HG02642 (cell line): ENCODE data around the gene COMMD1.
"Not testable (repeated sequence)": the region's sequence is repeated elsewhere in the genome, so short reads cannot be mapped to it uniquely, and the experiment has no call there.

Experiments
- ATAC-seq: cut with Tn5 transposase; IDR thresholded peaks from one replicate; pipeline ENCODE4 v1.9.1; 2021; ENCODE audit warnings: mild to moderate bottlenecking; ENCODE audit not compliant: unreplicated experiment, poor library complexity

The COMMD1 gene

DNA sequence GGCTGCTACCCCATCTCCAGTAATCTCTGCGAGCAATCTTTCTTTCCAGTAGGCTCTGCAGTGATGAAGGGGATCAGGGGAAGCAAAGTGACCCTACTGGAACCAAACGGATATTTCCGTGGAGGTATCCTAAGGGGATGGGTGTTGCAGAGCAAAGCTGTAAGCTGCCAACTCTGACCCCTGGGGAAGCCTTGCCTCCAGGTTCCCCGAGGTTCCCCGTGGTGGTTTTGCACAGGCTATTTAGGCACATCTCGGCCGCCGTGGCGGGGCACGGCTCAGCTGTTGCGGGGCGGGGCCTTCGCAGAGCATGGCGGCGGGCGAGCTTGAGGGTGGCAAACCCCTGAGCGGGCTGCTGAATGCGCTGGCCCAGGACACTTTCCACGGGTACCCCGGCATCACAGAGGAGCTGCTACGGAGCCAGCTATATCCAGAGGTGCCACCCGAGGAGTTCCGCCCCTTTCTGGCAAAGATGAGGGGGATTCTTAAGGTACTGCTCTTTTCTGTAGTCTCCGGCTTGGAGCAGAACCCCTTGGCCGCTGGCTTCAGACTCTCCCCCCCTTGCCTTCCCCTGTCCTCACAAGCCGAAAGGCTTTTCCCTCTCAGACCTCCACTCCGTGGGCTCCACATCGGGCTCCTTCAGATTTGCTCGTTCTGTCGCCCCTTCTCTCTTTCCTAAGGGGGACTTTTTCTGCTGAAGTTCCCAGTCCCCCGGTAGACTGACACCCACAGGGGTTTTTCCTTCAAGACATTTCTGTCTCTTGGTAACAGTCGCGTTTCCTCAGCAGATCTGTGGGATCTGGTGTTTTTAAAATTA, at the start of gene COMMD1:
Gene COMMD1, plus strand, starts transcription at position 303 of the 814 bp plus-strand sequence. Its CDS starts 5 bp downstream, at position 308.
- peak; percentile 99 for ATAC-seq

DNA sequence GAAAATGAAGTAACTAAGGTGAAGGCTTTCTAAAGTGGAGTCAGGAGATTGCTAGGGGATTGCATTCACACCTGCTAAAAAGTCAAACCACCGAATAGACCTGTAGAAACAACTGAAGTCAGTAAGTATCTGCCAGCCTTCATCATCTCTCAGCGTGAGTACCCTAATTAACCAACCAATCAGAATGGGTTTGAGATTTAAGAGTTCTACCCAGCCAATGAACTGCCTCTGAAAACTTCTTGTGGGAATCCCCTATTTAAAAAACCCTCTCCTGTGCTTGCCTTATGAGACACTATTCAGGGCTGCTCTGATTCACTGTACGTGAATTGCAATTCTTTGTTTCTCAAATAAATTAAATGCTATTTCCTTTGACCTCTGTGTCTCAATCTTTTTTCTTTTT, 48.2 kb upstream of the COMMD1 start:
- ATAC-seq = no peak

DNA sequence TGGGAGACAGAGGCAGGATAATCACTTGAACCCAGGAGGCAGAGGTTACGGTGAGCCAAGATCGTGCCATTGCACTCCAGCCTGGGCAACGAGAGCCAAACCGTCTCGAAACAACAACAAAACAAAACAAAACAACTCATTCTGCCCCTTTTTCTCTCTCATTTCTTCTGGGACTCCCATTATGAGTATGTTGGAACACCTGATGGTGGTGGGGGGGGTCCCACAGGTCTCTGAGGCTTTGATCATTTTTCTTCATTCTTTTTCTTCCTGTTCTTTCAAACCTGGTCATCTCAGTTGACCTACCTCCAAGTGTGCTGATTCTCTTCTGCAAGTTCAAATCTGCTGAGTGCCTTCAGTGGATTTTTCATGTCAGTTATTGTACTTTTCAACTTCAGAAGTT, 43.4 kb upstream of the COMMD1 start:
- ATAC-seq = no peak

DNA sequence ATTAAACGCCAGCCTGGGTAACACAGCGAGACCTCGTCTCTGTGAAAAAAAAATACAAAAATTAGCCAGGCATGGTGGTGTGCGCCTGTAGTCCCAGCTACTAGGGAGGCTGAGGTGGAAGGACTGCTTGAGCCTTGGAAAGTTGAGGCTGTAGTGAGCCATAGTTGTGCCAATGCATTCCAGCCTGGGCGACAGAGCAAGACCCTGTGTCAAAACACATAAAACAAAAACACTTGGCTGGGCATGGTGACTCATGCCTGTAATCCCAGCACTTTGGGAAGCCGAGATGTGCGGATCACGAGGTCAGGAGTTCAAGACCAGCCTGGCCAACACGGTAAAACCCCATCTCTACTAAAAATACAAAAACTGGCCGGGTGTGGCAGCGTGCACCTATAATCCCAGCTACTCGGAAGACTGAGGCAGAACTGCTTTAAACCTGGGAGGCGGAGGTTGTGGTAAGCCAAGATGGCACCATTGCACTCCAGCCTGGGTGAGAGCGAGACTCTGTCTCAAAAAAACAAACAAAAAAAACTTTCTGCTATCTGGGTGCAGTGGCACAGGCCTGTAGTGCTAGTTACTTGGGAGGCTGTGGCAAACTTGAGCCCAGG, 38.9 kb upstream of the COMMD1 start:
- not testable (repeated sequence) for ATAC-seq

DNA sequence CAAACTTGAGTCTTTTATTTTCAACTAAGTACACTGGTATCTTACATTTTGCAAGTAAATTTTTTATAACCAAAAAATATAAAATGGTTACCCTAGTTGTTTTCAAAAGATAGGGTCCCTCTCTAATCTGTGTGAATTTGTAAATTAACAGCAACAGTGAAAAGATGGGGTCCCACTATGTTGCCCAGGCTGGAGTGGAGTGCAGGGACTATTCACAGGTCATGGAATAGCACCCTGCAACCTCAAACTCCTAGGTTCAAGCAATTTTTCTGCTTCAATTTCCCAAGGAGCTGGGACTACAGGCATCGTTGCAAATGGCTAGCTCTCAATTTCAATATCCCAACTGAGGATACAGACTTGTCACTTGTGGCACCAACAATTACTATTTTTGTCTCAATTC, 29.1 kb upstream of the COMMD1 start:
- ATAC-seq = no peak

DNA sequence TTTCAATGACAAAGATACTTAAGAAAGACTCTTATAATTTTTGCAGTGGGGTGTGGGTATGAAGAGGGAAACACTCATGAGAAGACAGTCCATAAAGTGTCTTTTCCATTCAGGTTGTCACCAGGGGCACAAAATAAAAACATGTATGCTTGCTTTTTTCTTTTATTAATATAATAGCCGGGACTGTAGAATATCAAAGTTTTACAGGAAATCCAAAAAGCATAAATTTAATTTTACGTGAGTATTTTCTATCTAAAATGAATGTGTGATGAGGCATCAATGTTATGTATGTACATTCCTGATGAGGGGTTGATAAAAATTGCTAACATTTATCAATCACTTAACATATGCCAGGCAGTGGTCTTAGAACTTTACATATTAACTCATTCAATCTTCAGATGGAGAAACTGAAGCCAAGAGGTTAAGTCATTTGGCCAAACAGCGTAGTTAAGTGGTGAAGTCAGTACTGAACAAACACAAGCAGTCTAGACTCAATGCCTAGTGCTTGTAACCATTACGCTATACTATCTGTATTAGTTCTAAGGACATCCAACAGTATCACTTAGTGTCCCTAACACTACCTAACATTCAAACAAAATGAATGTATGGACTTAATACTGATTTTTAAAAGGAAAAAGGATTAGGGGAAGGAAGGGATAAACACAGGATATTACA, 27.8 kb upstream of the COMMD1 start:
- ATAC-seq = no peak

DNA sequence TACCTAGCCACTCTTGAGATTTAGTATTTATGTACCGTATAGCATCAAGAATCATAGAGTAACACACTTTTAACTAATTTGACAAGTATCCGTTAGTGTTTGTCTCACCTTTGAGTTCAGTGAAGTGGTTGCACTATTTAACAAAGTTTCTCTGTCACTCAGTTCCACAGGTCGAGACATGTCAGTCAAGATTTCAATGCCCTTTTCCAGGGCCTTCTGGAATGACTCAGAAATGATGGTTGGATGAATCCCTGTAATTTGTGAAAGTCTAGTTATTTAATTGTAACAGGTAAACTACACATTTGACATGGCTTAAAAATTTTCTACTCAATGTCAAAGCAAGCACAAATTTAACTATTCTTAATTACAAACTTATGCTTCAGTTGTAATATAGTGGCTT, 26.7 kb upstream of the COMMD1 start:
- ATAC-seq = no peak

DNA sequence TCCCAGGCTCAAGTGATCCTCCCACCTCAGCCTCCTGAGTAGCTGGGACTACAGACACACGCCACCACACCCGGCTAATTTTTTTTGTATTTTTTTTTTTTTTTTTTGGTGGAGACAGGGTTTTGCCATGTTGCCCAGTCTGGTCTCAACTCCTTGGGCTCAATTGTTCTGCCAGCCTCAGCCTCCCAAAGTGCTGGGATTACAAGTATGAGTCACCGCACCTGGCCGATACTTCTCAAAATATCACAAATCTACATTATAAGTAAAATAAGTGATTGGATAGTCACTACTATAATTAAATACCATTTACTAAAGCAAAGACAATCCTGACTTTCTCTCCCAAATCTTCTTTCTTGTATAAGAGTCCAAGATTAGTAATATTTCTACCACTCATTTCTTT, 26.1 kb upstream of the COMMD1 start:
- not testable (repeated sequence) for ATAC-seq

DNA sequence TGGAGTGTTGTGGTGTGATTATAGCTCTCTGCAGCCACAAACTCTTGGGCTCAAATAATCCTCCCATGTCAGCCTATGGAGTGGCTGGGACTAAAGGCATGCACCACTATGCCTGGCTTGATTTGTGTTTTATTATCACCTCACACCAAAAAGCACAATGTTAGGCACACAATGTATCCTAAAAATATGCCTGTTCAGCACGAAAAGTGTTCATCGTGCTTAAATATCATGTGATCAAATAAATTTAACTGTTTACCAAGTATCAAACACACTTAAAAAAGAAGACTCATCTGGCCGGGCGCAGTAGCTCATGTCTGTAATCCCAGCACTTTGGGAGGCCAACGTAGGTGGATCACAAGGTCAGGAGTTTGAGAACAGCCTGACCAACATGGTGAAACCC, 22.6 kb upstream of the COMMD1 start:
- ATAC-seq = no peak

DNA sequence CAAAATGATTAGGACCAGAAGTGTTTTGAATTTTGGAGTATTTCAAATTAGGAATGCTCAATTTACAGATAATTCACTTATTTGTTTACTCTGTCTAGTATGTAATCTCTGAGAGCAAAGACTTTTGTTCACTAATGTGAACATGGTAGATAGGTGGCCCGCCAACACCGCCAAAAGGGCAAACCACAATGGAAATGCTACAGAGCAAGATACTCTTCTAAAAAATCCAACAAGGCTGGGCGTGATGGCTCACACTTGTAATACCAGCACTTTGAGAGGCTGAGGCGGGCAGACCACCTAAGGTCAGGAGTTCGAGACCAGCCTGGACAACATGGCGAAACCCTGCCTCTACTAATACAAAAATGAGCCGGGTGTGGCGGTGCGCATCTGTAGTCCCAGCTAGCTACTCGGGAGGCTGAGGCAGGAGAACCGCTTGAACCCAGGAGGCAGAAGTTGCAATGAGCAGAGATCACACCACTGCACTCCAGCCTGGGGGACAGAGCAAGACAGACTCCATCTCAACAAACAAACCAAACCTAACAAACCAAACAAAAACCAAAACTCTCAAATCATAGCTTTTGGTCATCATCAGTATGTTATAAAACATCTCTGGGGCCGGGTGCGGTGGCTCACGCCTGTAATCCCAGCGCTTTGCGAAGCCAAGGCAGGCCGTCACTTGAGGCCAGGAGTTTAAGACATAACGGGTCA, 19.4 kb upstream of the COMMD1 start:
- no peak for ATAC-seq

DNA sequence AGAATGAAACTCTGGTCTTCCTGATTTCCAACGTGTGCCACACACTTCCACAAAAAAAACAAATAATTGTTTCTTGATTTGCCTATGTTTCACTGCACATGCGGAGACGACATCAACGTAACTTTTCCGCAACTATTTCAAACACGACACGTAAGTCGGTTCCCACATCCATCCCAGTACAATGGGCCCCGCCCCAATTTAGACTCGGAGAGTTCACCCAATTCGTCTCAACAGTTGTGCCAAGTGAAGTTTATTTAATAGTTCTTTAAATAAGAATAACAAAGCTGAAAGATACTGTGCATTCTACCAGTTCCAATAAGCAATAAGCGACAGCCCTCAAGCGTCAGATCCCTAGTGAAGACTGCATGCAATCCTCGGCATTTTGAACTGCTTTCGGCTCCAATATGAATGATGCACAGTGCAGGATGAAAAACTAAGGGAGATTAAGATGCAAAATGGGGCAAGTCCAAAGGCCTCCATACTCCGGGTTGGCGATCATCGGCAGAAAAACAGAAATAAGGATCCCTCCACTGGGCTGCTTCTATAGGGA, 17.7 kb upstream of the COMMD1 start:
- ATAC-seq = no peak

DNA sequence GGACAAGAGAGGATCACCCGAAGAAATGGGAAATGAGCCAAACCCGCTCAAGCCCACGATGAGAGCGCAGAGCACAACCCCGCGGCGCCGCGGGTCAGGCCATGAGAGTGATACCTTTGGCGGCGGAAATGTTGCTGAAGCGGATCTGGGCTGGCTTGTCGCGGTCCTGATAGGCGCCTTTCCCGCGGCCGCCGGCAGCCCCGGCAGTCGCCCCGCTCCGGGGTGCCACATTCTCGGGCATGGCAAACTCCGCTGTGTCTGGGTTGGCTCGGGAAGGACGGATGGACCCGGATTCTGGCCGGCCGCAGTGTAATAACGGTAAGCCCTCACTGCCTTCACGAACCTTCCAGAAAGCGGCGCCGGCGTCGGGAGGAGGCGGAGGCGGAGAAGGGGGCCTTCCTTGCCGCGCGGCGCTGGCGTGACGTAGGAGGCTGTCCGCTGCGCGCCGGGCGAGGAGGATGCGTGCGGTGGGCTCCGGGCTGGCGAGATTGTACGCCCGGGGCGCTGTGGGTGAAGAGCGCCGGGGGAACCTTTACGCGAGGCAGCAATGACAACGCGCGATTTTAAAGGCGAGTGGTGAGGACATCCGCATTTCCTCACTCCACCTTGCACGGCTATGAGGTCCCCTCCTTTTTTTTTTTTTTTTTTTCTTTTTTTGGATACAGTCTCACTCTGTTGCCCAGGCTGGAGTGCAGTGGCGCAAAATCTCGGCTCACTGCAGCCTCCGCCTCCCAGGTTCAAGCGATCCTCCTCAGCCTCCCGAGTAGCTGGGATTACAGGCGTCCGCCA, 17.0 kb upstream of the COMMD1 start, which contains the start of gene CCT4:
Gene CCT4, minus strand, starts transcription at position 390 of the 789 bp plus-strand sequence. Its CDS starts 149 bp downstream, at position 241.
- ATAC-seq = peak; percentile 87

DNA sequence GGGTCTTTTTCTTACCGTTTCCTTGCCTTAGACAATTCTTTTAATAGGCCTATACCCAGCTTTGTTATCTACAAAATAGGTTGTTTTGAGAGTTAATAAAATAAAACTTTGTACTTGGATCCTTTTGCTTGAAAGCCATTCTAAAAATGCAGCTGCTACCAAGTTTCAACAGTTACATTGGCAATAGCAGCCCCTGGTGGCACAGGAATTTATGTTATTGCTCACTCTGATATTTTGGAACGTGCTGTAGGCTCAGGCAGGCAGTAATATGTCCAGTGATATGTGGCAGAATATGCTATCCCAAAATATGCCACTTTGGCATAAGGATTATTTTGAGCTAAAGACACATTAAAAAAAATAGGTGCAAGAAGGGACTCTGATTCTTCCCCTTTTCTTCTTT, 6.7 kb upstream of the COMMD1 start:
- no peak for ATAC-seq

DNA sequence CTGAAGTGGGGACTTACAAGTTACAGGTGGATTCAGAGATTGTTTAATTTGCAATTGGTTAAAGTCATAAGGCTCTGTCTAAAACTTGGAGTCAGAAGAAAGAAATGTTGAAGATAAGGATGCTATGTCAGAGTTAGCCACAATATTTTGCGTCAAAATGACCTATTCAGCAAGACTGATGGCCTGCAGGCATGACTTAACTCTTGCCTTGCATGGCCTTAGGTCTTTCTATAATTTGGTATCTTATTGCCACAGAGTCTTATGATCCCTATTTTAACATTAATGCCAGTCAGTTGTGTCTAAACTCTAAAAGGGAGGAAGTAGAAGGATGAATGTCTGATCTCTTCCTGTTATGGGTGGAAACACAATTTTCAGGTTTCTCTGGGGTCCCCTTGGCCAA, 5.2 kb upstream of the COMMD1 start:
- no peak for ATAC-seq

DNA sequence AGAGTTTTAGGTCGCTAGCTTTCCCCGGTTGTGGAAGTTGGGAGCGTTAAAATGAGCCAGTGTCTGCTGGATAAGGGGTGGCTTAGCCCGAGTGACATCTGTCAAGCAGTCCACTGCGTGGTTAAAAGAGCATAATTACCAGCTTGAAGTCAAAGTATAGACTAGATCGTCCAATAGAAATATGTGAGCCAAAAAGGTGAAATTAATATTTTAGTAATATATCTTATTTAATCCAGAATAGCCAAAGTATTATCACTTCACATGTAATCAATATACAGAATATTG, 654 bp downstream of the COMMD1 start:
- ATAC-seq = peak; percentile 11

DNA sequence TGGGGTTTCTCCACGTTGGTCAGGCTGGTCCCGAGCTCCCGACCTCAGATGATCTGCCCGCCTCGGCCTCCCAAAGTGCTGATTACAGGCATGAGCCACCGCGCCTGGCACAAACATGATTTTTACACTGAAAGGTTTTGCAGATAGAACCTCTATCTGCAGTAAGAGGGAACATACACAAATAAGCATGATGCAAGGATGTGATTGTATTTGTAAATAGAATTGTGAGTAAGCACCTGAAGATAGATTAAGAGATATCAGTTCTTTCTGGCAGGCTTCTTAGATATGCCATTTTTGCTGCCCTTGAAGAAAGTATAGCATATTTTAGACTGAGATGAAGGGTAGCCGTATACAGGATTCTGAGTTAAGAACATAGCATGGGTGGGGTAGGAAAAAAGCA, 3.6 kb downstream of the COMMD1 start:
- ATAC-seq = no peak

DNA sequence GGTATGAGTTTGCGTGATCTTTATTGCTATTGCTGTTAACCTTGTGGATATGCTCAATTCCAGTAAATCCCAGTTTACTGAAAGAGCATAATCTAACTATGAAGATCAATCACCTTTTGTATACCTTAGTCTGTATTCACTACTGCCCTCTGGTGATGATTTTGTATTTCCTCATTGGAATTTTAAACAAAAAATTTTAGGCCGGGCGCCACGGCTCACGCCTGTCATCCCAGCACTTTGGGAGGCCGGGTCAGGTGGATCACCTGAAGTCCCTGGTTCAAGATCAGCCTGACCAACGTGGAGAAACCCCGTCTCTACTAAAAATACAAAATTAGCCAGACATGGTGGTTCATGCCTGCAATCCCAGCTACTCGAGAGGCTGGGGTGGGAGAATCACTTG, 5.1 kb downstream of the COMMD1 start:
- ATAC-seq = no peak

DNA sequence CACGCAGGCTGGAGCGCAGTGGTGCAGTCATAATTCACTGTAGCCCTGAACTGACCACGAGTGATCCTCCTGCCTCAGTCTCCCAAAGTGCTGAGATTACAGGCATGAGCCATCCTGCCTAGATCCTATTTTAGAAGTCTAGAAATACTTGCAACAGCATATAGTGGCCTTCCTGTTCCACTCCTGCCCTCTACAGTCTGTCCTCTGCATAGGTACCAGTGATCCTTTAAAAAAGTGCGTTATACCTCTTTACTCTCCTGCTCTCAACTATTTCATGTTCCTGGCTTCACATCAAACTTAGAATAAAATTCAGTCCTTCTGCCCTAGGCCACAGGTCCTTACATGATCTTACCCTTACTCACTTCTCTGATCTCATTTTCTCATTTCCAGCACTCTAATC, 6.0 kb downstream of the COMMD1 start:
- ATAC-seq = no peak

DNA sequence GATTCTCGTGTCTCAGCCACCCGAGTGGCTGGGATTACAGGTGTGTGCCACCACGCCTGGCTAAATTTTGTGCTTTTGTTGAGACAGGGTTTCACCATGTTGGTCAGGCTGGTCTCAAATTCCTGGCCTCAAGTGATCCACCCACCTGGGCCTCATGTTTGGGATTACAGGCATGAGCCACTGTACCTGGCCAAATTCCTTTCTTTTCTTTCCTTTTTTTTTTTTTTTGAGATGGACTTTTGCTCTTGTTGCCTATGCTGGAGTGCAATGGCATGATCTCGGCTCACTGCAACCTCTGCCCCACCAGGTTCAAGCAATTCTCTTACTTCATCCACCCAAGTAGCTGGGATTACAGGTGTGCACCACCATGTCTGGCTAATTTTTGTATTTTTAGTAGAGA, 9.3 kb downstream of the COMMD1 start:
- not testable (repeated sequence) for ATAC-seq

DNA sequence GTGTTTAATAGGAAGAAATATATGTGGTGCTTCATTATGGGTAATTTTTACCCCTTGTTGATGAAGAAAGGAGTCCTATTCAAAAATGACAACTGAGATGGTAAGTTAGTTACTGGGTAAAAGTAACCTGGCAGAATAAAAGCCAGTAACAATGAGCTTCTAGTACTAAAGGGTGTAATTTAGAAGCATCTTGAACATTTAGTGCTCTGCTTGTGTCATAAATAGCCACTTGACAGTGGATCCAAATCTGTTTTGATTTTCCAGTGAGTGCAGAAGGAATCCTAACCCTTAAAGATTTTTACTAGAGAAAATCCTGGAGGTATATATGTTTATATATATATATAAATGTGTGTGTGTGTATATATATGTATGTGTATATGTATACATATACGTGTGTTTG, 15.1 kb downstream of the COMMD1 start:
- ATAC-seq = no peak
